Fibroblast of pulmonary artery (primary cell): ENCODE data around the gene DSC1.
A peak's percentile ranks its signal among the peaks of the same experiment; 100 is the strongest.

Experiments used
- DNase-seq: peaks from one replicate; pipeline ENCODE4 v3.0.0-alpha.2; 2010; ENCODE audit warnings: low read depth
- H3K4me3 ChIP-seq: replicated peaks from 2 replicates; pipeline ENCODE4 v1.5.1; 2011; ENCODE audit warnings: low read depth, mild to moderate bottlenecking, control low read depth, low read length, moderate library complexity
- CTCF ChIP-seq: IDR thresholded peaks from 2 replicates; pipeline ENCODE4 v1.5.1; 2011; ENCODE audit warnings: mild to moderate bottlenecking, control low read depth, low read length, inconsistent platforms; ENCODE audit errors: missing control alignments

The DSC1 gene

GRCh38 chr18:31154181-31154580 lies 8.5 kb downstream of the DSC1 start:
- no peak for TF ChIP-seq CTCF
- H3K4me3 ChIP-seq, result no peak overlapping the region
- no peak for DNase-seq

- no peak for TF ChIP-seq CTCF
- DNase-seq, result no peak
- H3K4me3 ChIP-seq, result no peak overlapping the region
These were observed 13.3 kb downstream of the DSC1 start for GRCh38 chr18:31149351-31149750.

GRCh38 chr18:31148600-31148999 lies 14.1 kb downstream of the DSC1 start:
- DNase-seq, result no peak
- TF ChIP-seq CTCF, result no peak
- H3K4me3 ChIP-seq, result no peak overlapping the region

DNA sequence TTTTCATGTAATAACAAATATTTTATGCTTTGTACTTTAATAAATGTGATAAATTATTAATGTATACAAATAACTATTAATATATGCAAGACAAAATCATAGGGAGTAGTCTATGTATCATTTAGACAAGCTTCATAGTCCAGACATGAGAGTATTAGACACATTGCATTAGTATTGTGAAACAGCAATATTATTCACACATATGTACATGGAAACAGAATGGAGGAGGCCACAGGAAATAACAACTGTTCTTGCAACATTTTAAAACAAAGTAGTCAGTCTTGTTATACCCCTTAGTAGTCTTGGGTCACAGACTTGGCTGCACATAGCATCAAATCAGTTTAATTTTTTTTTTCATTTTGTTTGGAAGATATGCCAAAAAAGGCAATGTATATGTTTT lies 15.8 kb downstream of the DSC1 start:
- no peak overlapping the region for H3K4me3 ChIP-seq
- peak; percentile 71 for DNase-seq
- TF ChIP-seq CTCF, result no peak

- H3K4me3 ChIP-seq, result no peak overlapping the region
- DNase-seq, result no peak
- TF ChIP-seq CTCF, result no peak
These were observed 19.6 kb downstream of the DSC1 start for GRCh38 chr18:31143025-31143424.

- no peak for DNase-seq
- H3K4me3 ChIP-seq, result no peak overlapping the region
- no peak for TF ChIP-seq CTCF
These were observed 23.9 kb downstream of the DSC1 start for GRCh38 chr18:31138709-31139108.

GRCh38 chr18:31134988-31135529 lies 27.6 kb downstream of the DSC1 start:
- no peak for TF ChIP-seq CTCF
- H3K4me3 ChIP-seq, result no peak overlapping the region
- no peak for DNase-seq
